Erythroblast (primary cell): ENCODE measurements around the gene ADGRF4.

Experiments used
- DNase-seq, 2 experiments: peaks; one replicate each; lab custom pipeline; 2025; lab: John Stamatoyannopoulos, UW
- GATA1 ChIP-seq: IDR thresholded peaks from 2 replicates; pipeline ENCODE4 v1.6.1; 2011; ENCODE audit warnings: low read depth, mild to moderate bottlenecking, control low read depth, low read length, moderate library complexity
- POLR2A ChIP-seq: IDR thresholded peaks from 2 replicates; pipeline ENCODE4 v1.6.1; 2011; ENCODE audit warnings: mild to moderate bottlenecking, low read length

The ADGRF4 gene

DNA sequence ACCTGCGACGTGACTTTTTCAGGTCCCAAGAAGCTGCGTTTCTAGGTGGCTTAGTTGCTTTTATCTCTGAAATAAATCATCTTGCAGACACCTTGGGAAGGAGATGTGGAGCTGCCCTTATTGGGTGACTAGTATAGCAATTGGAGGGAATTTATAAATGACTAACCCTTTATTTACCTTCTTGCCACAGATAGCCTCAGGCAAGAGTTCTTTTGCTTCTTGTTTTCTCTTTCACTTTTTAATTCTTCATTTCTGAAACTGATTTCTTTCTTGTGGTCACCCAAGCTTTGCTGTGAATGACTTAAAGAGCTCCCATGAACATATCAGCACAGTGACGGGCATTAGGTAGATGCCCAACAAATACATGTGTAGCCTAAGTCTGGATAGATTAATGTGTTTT lies 3.0 kb downstream of the ADGRF4 start:
- no peak for DNase-seq
- TF ChIP-seq GATA1 (no peak), POLR2A (no peak)

DNA sequence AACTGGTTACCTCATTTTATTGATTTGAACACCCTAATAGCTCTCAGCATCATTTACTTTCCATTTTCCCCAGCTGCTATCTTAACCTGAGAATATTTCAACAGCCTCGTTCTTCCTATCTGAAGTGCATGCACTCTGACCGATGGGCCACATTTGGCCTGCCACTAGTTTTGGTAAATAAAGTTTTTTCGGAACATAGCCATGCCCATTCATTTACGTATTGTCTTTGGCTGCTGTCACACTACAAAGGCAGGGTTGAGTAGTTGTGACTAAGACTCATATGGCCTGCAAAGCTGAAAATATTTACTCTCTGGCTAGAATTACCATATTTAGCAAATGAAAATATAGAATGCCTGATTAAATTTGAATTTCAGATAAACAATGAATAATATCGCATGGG lies 10.8 kb downstream of the ADGRF4 start:
- DNase-seq = no peak
- no peak for TF ChIP-seq GATA1

DNA sequence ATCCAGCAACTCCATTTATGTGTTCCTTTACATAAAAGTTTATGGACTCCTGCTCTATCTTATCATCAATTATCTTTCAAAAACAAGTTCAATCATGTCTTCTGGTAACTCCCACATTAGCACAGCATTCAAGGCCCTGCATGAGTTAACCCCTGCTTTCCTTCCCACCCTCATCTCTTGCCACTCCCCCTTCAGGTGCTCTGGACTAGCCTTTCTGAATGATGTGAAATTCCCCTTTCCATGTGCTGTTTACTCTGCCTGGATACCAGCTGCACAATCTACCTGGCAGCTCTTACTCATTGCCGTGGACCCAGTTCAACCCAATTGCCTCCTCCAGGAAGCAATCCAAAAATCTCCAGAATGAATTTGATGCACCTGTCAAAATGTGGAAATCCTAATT lies 11.9 kb downstream of the ADGRF4 start:
- TF ChIP-seq POLR2A (no peak), GATA1 (no peak)
- no peak for DNase-seq

GRCh38 chr6:47713200-47713599 lies 14.8 kb downstream of the ADGRF4 start:
- no peak for DNase-seq
- TF ChIP-seq GATA1 (no peak), POLR2A (no peak)

- DNase-seq = no peak
- TF ChIP-seq POLR2A = no peak
- no peak for TF ChIP-seq GATA1
Measured at GRCh38 chr6:47714802-47715201, 16.4 kb downstream of the ADGRF4 start.

- DNase-seq = no peak
- TF ChIP-seq POLR2A = no peak
- TF ChIP-seq GATA1 = no peak
Measured at GRCh38 chr6:47715782-47716181, 17.4 kb downstream of the ADGRF4 start.

GRCh38 chr6:47716207-47716606 lies 17.8 kb downstream of the ADGRF4 start:
- TF ChIP-seq POLR2A (no peak), GATA1 (no peak)
- no peak for DNase-seq

- no peak for DNase-seq
- TF ChIP-seq POLR2A (no peak), GATA1 (no peak)
Measured at GRCh38 chr6:47718571-47718970, 20.2 kb downstream of the ADGRF4 start.

- no peak for TF ChIP-seq POLR2A
- no peak for TF ChIP-seq GATA1
- no peak for DNase-seq
Measured at GRCh38 chr6:47721189-47721588, 22.8 kb downstream of the ADGRF4 start.

- TF ChIP-seq GATA1 (no peak), POLR2A (no peak)
- DNase-seq = no peak
Measured at GRCh38 chr6:47722194-47722593, 23.8 kb downstream of the ADGRF4 start.

DNA sequence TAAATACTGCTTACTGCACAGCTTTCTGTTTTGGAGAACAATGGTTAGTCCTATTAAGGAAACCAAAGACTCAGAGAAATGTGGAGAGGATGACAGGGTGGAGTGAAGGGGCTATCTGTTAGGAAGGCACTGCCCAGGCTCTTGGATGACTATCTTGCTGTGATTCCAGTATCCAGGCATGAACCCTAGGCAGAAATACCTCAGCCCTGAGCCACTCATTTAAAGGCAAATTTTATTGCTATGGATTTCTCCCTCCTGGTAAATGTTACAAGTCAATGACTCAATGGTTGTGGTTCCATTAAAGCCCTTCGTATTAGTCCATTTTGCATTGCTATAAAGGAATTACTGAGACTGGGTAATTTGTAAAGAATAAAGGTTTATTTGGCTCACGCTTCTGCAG lies 25.9 kb downstream of the ADGRF4 start:
- TF ChIP-seq GATA1 = no peak
- no peak for TF ChIP-seq POLR2A
- no peak for DNase-seq

DNA sequence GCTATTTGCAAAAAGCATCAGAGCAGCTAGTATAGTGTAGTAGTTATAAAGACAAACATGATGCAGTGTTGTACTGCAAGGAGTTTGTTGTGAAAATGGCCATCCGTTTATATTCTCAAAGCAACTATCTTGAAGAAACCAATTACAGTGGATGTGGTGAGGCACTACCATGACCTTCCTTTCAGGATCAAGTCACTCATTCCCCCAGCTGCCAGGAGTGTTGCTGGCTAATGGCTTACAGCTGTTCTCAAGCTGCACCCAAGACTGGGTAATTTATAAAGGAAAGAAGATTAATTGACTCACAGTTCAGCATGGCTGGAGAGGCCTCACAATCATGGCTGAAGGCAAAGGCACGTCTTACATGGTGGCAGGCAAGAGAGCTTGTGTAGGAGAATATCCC lies 29.0 kb downstream of the ADGRF4 start:
- TF ChIP-seq POLR2A (no peak), GATA1 (no peak)
- no peak for DNase-seq

GRCh38 chr6:47729019-47729418 lies 30.6 kb downstream of the ADGRF4 start:
- no peak for DNase-seq
- no peak for TF ChIP-seq GATA1
- no peak for TF ChIP-seq POLR2A

GRCh38 chr6:47729457-47729856 lies 31.1 kb downstream of the ADGRF4 start:
- no peak for DNase-seq
- TF ChIP-seq POLR2A (no peak), GATA1 (no peak)

- TF ChIP-seq GATA1 (no peak), POLR2A (no peak)
- peak; percentile 24 to 51 for DNase-seq
Measured at GRCh38 chr6:47733879-47734558, 35.6 kb downstream of the ADGRF4 start.
